Activated CD4-positive, alpha-beta T cell treated with anti-CD3 and anti-CD28 coated beads, Interleukin-10, Interleukin-2, amounts not matched to agents 100 ng/mL and 50 ng/mL, durations not matched to agents 16 hours and 8 hours (primary cell): ENCODE measurements around the gene TMEM19.

Experiments used
- DNase-seq: peaks from one replicate; pipeline ENCODE4 v3.0.0-alpha.2; 2020

The TMEM19 gene

GRCh38 chr12:71721783-71722505 lies 36.1 kb downstream of the TMEM19 start:
- DNase-seq, result no peak

- no peak for DNase-seq
These were observed 39.1 kb downstream of the TMEM19 start for GRCh38 chr12:71725011-71725410.

- DNase-seq, result no peak
These were observed 40.7 kb downstream of the TMEM19 start for GRCh38 chr12:71726548-71726947.

GRCh38 chr12:71727958-71728357 lies 42.1 kb downstream of the TMEM19 start:
- DNase-seq, result peak; percentile 18

- no peak for DNase-seq
These were observed 45.1 kb downstream of the TMEM19 start for GRCh38 chr12:71730936-71731335.

- DNase-seq, result no peak
These were observed 45.8 kb downstream of the TMEM19 start for GRCh38 chr12:71731439-71732356.

GRCh38 chr12:71732357-71732712 lies 46.5 kb downstream of the TMEM19 start:
- DNase-seq, result no peak

- DNase-seq, result no peak
These were observed 51.3 kb downstream of the TMEM19 start for GRCh38 chr12:71737197-71737596.

- DNase-seq, result no peak
These were observed 57.1 kb downstream of the TMEM19 start for GRCh38 chr12:71742998-71743397.

GRCh38 chr12:71744522-71745300 lies 58.8 kb downstream of the TMEM19 start:
- DNase-seq, result no peak

- peak; percentile 68 for DNase-seq
These were observed 61.2 kb downstream of the TMEM19 start for GRCh38 chr12:71746974-71747611.

- DNase-seq, result no peak
These were observed 62.4 kb downstream of the TMEM19 start for GRCh38 chr12:71748081-71748850.

- DNase-seq, result no peak
These were observed 63.8 kb downstream of the TMEM19 start for GRCh38 chr12:71749666-71750065.

- no peak for DNase-seq
These were observed 67.0 kb downstream of the TMEM19 start for GRCh38 chr12:71752891-71753290.
